PFSK-1 (cell line): ENCODE results near the gene IL20RB.

ENCODE experiments used
- POLR2AphosphoS5 ChIP-seq: IDR thresholded peaks from 2 replicates; pipeline ENCODE4 v1.6.1; 2012; ENCODE audit warnings: low read depth, mild to moderate bottlenecking, control low read depth, low read length, moderate library complexity
- REST ChIP-seq, 2 experiments: IDR thresholded peaks; 2 replicates each; pipeline versions ENCODE4 v1.6.1 to v1.8.0; 2011 to 2012; ENCODE audit warnings: low read depth in 2 of 2, low read length in 2 of 2, control low read depth in 1 of 2, inconsistent platforms in 1 of 2, mild to moderate bottlenecking in 1 of 2, moderate library complexity in 1 of 2; ENCODE audit not compliant: insufficient read depth in 1 of 2
- SIN3A ChIP-seq: IDR thresholded peaks from 2 replicates; pipeline ENCODE4 v1.6.1; 2012; ENCODE audit warnings: mild to moderate bottlenecking, low read length, moderate library complexity, borderline replicate concordance; ENCODE audit not compliant: insufficient read depth
- TAF1 ChIP-seq: IDR thresholded peaks from 2 replicates; pipeline ENCODE4 v1.6.1; 2012; ENCODE audit warnings: low read length, control low read depth, borderline replicate concordance; ENCODE audit not compliant: insufficient read depth

- TF ChIP-seq SIN3A = no peak
- TF ChIP-seq POLR2AphosphoS5 = no peak
- no peak for TF ChIP-seq REST (IDR thresholded peaks at IDR 0.05; ENCODE audit: insufficient read depth in 1 of 2, low read depth in 2 of 2, low read length in 2 of 2)
- TF ChIP-seq TAF1 = no peak
These were observed 3.4 kb downstream of the IL20RB start for GRCh38 chr3:136960838-136961836.
